Endometrial microvascular endothelial cells (primary cell): ENCODE measurements around the gene PHF21B. TPM values are rescaled to one million over a fixed set of nuclear protein-coding genes. Genes with fewer than 3 reads are reported as not detected.
"Not testable (repeated sequence)": the region's sequence is repeated elsewhere in the genome, so short reads cannot be mapped to it uniquely, and the experiment has no call there.

Experiments
- in situ Hi-C: cut with HindIII; loops from 2 replicates; pipeline ENCODE4 v1.10.0; 2017; ENCODE audit warnings: low sequenced_read_pairs, low pct_unique_long_range_greater_than_20kb; ENCODE audit errors: inconsistent ontology term
- total RNA-seq: library from RNA; depleted of rRNA; stranded (reverse); fragments of >200 nt; gene quantifications from one replicate; pipeline ENCODE4 v1.2.3, GENCODE V29; 2015; ENCODE audit errors: inconsistent ontology term

Gene PHF21B
- total RNA-seq, 1 donor from 2014 or later: not detected

DNA sequence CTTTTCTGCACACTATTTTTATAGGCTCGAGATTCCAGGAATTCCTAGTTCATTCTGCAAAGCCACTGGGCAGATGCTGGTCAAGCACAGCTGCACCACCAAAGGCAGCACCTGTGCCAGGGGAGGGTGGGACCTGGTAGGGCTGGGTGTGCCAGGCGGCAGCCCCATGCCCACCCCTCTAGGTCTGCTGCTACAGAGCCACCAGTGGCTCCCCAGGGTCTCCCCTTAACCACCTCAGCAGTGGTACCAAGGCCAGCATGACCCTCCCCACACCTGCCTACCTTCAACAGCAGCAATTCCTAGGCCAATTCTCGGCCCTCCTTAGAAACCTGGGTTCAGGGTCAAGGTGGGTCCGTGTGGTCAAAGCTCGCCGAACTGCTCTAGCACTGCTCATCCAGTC is 39.5 kb downstream of the PHF21B start:
- in situ Hi-C loops: no loop called here

DNA sequence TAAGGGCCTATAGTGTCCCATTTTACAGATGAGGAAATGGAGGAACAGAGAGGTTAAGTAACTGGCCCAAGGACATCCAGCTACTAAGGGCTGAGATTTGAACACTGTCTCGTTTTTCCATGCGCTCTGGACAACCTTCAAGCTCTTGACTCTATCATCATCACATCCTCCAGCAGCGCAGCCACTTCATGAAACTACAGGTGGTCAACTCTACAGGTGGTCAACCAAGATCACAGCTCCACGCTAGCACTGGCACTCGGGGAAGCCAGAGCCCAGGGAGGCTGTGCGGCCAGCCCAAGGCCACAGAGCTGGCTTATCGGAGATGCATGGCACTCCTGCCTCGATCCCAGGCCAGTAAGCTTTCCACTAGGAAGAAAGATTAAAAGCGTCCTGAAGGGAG is 40.0 kb downstream of the PHF21B start:
- in situ Hi-C loops: no loop called here

DNA sequence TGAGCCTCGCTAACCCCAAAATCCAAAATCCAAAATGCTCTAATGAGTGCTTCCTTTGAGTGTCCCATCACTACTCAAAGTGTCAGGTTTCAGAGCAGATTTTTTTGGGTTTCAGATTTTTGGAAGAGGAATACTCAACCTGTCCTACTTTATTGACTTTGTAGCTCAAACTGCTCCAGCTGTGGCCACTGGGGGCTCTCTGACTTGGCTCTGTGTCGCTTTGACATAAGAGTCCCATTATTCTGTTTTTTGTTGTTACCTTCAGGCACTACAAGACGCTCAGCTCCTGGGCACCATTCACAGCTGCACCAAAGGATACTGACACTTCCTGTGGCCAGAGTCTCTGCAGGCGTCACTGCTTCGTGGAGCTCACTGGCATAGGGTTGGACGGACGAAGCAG is 41.1 kb downstream of the PHF21B start:
- in situ Hi-C loops: no loop called here

GRCh38 chr22:44965171-44965570 is 44.6 kb downstream of the PHF21B start:
- in situ Hi-C loops: no loop called here

GRCh38 chr22:44964722-44965078 is 45.1 kb downstream of the PHF21B start:
- in situ Hi-C loops: no loop called here

DNA sequence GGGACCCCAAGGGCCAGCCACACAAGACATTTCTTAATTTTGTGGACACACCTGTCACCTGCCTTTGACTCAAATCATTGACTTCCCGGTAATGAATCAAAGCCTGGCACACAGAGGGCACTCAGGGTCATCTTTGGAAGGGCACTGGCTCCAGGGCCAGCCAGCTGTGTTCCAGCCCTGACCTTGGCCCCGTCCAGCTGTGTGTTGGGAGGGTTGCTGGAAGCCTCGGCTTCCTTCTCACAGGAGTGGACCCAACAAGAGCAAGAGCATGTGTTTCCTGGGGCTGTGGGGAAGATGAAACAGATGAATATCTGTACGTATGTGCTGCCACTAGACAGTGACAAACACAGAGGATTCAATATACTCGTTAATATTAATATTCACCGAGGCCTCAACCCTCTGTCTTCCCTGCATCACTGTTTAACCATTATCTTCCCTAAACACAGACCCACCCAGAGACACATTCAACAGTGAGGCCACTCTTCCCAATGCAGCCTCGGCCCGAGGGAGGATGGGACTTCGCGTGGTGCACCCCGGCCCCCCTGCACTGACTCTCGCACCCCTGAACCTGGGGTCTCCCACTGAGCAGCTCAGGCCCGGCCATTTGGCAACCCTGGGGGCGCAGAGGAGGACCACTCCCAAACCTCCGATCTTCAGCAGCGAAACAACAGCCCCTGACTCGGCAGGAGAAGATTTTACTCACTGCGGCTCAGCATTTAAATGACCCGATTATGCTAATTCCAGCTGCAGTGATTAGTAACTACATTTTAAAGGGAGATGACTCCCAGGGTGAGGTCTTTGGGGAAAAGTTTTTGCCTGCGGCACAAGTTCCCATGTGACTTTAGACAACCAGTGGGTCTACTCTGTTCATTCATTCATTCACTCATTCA is 45.7 kb downstream of the PHF21B start:
- in situ Hi-C loops: no loop called here

GRCh38 chr22:44962741-44963454 is 46.9 kb downstream of the PHF21B start:
- in situ Hi-C loops: no loop called here

- in situ Hi-C loops: not testable (repeated sequence)
Measured at GRCh38 chr22:44961682-44962081, 48.1 kb downstream of the PHF21B start.

DNA sequence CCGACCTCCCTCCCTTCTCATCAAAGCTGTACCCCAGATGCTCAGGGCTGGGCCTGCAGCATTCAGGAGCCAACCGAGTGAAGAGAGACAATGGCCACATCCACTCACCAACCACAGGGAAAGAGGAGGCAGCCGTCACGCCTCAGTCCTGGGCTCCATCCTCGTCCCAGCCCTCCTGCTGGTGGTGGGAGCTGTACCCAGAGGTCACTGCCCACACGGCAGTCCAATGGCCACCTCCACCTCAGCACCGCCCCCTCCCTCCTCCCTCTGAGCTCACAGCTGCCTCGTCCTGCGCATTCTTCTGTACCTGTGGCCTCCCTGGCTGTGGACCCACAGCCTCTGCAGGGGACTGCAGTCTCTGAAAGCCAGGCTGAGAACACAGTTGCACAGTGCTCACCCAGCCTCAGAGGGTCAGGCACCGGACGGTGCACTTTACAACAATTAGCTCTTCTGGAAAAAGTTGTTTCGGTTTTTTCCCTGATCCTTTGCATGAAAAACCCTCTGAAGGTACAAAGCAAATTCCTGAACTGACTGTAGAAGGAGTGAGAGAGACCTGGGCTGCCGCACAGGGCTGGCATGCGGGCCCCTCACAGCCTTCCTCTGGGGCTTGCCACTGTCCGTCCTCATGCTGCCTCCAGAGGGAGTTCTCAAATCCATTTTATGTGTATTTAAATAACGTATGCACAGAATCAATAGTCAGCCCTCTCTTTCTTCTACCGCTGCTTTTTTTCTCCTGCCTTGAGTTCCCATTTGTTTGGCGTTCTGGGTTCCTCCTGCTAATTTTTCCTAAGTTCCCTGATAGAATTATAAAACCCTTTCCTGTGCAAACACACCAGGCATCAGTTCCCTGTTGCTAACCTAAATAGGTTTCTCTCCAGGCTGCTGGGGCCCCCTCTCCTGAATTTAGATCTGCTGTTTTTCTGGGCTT is 52.7 kb downstream of the PHF21B start:
- in situ Hi-C loops: no loop called here

DNA sequence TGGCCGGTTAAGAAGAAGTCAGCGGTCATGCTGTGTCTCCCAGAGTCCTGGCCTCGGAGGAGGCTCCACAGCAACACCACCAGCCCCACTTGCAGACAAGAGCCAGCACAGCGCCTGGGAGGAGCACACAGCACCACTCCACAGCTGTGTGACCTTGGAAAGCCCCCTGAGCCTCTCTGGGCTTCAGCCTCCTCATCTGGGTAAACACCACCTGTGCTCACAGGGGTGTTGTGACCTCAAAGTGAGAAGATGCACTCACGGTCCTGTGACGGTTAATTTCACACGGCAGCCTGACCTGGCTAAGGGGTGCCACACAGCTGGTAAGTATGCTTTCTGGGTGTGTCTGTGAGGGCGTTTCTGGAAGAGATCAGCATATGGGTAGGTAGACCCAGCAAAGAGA is 54.7 kb downstream of the PHF21B start:
- in situ Hi-C loops: no loop called here

- in situ Hi-C loops: no loop called here
Measured at GRCh38 chr22:44954149-44954548, 55.7 kb downstream of the PHF21B start.

DNA sequence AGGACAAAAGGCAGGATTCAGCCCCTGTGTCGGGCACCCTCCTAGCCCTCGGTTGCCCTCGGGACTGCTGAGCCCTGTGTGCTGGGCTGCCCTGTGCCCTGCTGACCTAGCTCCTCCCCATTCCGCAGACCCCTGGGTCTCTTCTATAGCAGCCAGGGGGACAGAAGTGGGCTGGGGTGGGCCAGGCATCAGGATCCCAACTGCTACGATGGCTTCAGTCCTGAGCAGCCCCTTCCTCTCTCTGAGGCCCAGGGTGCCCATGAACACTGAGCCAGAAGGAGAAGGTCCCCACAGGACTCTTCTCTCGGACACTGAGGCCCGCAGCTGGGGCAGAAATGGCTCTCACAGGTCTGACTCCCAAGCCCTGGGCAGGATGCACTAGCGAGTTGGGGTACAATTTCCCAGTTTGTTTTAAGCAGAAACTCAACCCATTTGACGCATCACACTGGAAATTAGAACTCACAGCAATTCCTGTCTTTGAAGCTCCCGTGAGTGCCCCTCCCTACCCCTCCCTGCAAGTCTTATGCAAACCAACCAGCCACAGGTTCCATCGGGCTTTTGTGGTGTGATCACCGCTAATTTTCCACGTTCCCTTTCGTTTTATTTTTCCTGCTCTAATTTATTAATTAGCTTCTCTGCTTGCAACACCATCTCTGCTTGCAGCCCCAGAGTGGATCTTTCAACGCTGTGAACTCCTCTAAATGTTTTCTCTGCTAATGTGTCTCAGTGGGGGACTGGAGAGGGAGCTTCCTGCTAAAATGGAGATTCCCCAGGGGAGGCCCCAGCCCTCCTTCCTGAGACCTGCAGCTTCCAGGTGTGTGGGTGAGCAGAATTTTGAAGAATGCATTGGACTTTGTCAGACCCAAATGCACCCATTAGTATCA is 56.7 kb downstream of the PHF21B start:
- in situ Hi-C loops: no loop called here

DNA sequence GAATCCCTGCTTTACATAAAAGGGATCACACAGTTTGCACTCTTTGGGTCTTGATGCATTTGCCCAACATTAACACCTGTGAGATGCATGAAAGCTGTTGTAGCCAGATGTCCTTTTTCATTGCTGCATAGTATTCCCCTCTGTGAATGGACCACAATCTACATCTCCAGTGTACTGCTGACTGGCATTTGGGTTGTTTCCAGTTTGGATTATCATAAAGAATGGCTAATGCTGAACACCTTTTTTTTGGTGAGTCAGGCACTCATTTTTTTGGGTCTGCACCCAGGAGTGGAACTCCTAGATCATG is 58.3 kb downstream of the PHF21B start:
- in situ Hi-C loops: no loop called here

- in situ Hi-C loops: no loop called here
Measured at GRCh38 chr22:44950806-44951509, 58.8 kb downstream of the PHF21B start.

GRCh38 chr22:44947846-44948245 is 62.0 kb downstream of the PHF21B start:
- in situ Hi-C loops: no loop called here

DNA sequence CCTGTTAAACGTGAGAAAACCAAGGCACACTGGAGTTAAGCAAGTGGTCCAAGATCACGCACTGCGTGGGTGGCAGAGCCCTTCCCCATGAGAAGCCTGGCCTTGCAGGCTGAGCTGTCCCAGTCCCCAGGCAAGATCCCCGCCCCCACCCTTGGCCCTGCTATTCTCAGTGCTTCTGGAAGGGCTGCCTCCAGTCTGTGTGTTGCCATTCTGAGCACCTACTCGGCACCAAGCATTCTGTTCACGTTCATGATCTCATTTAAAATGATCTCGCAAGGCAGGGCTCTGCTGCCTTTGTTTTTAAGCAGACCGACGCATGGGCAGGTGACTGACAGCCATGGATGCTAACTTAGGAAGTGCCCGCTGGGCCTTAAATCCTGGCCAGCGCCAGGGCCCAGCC is 62.8 kb downstream of the PHF21B start:
- in situ Hi-C loops: no loop called here

DNA sequence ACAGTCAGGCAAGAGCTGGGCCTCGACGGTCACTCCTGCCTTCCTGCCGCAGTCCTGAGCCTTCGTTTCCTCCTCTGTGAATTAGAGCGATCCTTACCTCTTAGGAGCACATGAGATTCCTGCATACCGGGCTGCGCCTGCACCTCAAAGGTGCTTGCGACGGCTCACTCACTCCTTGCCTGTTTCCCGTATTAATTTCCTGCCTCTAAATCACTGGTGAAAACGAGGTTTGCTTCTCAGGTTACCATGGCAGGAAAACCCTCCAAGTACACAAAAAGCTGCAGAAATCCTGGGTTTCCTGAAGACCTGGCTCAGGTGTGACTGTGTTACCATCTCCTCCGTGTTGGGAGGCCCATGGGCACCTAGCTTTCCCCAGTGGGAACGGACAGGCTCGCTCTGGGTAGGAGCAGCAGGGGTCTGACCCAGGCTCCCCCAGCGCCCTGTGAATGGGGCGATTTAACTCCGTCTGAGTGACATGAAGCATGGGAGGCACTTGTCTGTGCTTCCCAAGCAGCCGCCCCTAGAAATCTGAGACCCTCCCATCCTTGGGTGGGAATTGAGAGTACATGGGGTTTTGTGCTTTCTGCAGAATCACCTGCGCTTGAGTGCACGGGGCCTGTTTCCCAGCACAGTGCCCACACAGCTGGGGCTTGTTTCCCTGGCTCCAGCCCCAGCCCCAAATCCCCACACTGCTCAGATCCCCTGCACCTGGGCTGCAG is 64.8 kb downstream of the PHF21B start:
- in situ Hi-C loops: no loop called here
